BE2C (cell line): Measurements from ENCODE around the gene ARHGAP22.
A peak's percentile ranks its signal among the peaks of the same experiment; 100 is the strongest.

ENCODE experiments used
- DNase-seq: peaks from one replicate; pipeline ENCODE4 v3.0.0-alpha.2; 2020
- H3K27me3 ChIP-seq: fragments of 250-450 bp; sonication (Bioruptor Pico); 2 replicates; pipeline ENCODE4 v1.5.1; 2020; ENCODE audit warnings: mild to moderate bottlenecking
- H3K36me3 ChIP-seq: fragments of 250-450 bp; sonication (Bioruptor Pico); 2 replicates; pipeline ENCODE4 v1.5.1; 2020; ENCODE audit warnings: mild to moderate bottlenecking
- H3K4me1 ChIP-seq: fragments of 250-450 bp; sonication (Bioruptor Pico); 2 replicates; pipeline ENCODE4 v1.5.1; 2020
- H3K4me3 ChIP-seq: 2 replicates; pipeline ENCODE4 v1.5.1; 2011; ENCODE audit warnings: low read depth, low read length
- H3K9me3 ChIP-seq: fragments of 250-450 bp; sonication (Bioruptor Pico); 2 replicates; pipeline ENCODE4 v1.5.1; 2020
- CTCF ChIP-seq: IDR thresholded peaks from 2 replicates; pipeline ENCODE4 v1.5.1; 2012; ENCODE audit warnings: mild to moderate bottlenecking, low read depth, low read length

The ARHGAP22 gene

GRCh38 chr10:48508791-48509772 lies 95.8 kb downstream of the ARHGAP22 start:
- Histone ChIP-seq H3K27me3 (no peaks in the 10 kb centered on the region), H3K36me3 (no peaks in the 10 kb centered on the region), H3K9me3 (no peaks in the 10 kb centered on the region), H3K4me1 (no peaks in the 10 kb centered on the region; the same call in 1 of the 2 replicates), H3K4me3 (no peak overlapping the region)
- no peak for TF ChIP-seq CTCF
- DNase-seq: no peak

GRCh38 chr10:48507933-48508790 lies 96.7 kb downstream of the ARHGAP22 start:
- Histone ChIP-seq H3K4me1 (no peaks in the 10 kb centered on the region; the same call in 1 of the 2 replicates), H3K9me3 (no peaks in the 10 kb centered on the region), H3K4me3 (no peak overlapping the region), H3K27me3 (no peaks in the 10 kb centered on the region), H3K36me3 (no peaks in the 10 kb centered on the region)
- peak; percentile 29 for DNase-seq
- no peak for TF ChIP-seq CTCF

- H3K27me3 ChIP-seq: no peaks in the 10 kb centered on the region
- no peaks in the 10 kb centered on the region for H3K9me3 ChIP-seq
- no peaks in the 10 kb centered on the region; the same call in 1 of the 2 replicates for H3K4me1 ChIP-seq
- no peak overlapping the region for H3K4me3 ChIP-seq
- TF ChIP-seq CTCF: no peak
- no peaks in the 10 kb centered on the region for H3K36me3 ChIP-seq
- no peak for DNase-seq
Measured at GRCh38 chr10:48507494-48507893, 97.4 kb downstream of the ARHGAP22 start.

- H3K4me3 ChIP-seq: no peak overlapping the region
- no peaks in the 10 kb centered on the region for H3K9me3 ChIP-seq
- H3K36me3 ChIP-seq: no peaks in the 10 kb centered on the region
- no peaks in the 10 kb centered on the region; the same call in 1 of the 2 replicates for H3K4me1 ChIP-seq
- peak; percentile 57 for DNase-seq
- no peaks in the 10 kb centered on the region for H3K27me3 ChIP-seq
- peak; percentile 50 for TF ChIP-seq CTCF
Measured at GRCh38 chr10:48506147-48506917, 98.5 kb downstream of the ARHGAP22 start.

- Histone ChIP-seq H3K4me1 (no peaks in the 10 kb centered on the region; the same call in 1 of the 2 replicates), H3K4me3 (no peak overlapping the region), H3K27me3 (no peaks in the 10 kb centered on the region), H3K9me3 (no peaks in the 10 kb centered on the region), H3K36me3 (no peaks in the 10 kb centered on the region)
- peak; percentile 24 for DNase-seq
- TF ChIP-seq CTCF: peak; percentile 41
Measured at GRCh38 chr10:48505394-48506112, 99.3 kb downstream of the ARHGAP22 start.
